Measurements from ENCODE around the gene NUP205.

Gene NUP205

DNA sequence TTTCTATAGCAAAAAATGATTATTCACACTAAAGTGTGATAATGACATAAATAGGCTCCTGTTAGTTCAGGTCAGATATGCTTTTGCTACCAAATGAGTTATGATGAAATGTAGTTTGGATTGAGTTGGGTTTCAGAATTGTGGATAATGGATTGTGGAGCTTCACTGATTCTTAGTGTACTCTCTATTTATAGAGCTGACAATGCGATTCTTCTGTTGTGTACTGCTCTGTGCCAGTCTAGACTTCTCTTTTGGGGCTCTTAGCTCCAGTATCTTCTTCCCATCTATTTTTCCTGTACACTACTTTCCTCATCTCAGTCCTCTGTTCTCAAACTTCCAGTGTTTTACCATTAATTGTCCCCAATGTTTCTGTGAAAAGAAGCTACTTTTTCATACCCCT is 112.1 kb downstream of the NUP205 start:
- Histone ChIP-seq H3K9me3 (no peaks in the 10 kb centered on the region), H3K27ac (peak overlapping the region in 1 of 2 donors; percentile 19), H3K36me3 (peaks cover 0 to 14% (median 7%) of the 10 kb centered on the region in 3 donors), H3K4me1 (peaks cover 0 to 74% (median 7%) of the 10 kb centered on the region in 4 donors), H3K27me3 (no peaks in the 10 kb centered on the region), H3K4me3 (no peak overlapping the region)
- TF ChIP-seq, protein P1, sequence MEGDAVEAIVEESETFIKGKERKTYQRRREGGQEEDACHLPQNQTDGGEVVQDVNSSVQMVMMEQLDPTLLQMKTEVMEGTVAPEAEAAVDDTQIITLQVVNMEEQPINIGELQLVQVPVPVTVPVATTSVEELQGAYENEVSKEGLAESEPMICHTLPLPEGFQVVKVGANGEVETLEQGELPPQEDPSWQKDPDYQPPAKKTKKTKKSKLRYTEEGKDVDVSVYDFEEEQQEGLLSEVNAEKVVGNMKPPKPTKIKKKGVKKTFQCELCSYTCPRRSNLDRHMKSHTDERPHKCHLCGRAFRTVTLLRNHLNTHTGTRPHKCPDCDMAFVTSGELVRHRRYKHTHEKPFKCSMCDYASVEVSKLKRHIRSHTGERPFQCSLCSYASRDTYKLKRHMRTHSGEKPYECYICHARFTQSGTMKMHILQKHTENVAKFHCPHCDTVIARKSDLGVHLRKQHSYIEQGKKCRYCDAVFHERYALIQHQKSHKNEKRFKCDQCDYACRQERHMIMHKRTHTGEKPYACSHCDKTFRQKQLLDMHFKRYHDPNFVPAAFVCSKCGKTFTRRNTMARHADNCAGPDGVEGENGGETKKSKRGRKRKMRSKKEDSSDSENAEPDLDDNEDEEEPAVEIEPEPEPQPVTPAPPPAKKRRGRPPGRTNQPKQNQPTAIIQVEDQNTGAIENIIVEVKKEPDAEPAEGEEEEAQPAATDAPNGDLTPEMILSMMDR (IDR thresholded peaks at IDR 0.05): no peak
- intact Hi-C loops (cut with DNase I; ENCODE audit: low total_unique reads): loop anchor here (5.0 kb wide), 1 partner anchor 128 kb away; no protein-coding TSS in a partner anchor
- DNase-seq: no peak

DNA sequence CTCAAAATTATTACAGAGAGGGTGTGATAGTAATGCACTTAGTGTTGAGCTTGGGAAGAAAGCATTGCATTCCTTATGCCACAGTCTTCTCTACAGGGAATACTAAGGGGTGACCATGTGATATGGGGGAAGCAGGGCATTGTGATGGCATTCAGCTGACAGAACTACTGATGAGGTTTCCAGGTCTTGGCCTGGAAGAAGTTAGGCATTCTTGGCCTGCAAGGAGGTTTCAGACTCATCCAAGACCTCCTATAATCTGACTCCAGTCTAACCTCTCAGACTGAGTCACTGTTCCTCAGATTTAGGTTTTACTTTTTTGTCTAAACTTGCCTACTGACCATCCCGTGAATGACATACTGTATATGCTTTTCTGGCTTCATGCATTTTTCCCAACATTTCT is 112.5 kb downstream of the NUP205 start:
- Histone ChIP-seq H3K27me3 (no peaks in the 10 kb centered on the region), H3K27ac (peak overlapping the region in 1 of 2 donors; percentile 19), H3K36me3 (peaks cover 0 to 14% (median 11%) of the 10 kb centered on the region in 3 donors), H3K4me3 (no peak overlapping the region), H3K9me3 (no peaks in the 10 kb centered on the region), H3K4me1 (peaks cover 0 to 70% (median 6%) of the 10 kb centered on the region in 4 donors)
- TF ChIP-seq, protein P1 (IDR thresholded peaks at IDR 0.05): no peak
- intact Hi-C loops (cut with DNase I; ENCODE audit: low total_unique reads): loop anchor here (5.0 kb wide), 1 partner anchor 127 kb away; no protein-coding TSS in a partner anchor
- no peak for DNase-seq

DNA sequence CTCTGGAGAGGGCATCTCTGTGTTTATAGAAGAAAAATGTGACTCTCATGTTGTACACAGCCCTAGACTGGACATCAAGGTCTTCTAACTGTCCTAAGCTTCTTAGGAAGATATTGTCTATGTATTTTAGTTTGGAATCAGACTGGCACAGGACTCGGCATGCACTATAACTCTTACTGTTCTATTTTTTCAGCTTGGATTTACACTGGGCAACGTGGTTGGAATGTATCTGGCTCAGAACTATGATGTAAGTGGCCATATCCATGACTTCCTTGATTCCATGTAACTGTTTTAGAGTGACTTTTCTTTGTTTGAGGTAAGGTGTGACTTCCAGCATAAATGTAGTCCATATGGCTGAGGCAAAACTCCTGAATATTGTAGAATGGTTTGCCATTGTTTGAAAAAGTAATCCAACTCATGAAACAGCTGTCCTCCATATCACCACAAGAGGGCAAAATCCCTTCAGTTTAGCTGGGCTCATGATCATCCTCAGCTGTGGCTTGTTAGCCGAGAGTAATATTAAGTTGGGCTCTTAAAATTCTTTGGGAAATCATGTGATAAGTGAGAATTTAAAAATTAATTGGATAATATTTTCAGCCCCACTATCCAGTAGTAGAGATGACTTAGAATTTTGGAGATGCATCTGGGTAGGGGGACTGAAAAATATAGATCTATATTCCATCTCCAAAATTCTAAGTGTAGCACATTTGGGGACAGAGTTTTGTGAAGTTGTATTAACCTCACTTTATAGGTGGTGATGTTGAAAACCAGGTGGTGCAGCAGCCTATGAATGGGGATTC is 115.0 kb downstream of the NUP205 start:
- intact Hi-C loops (cut with DNase I; ENCODE audit: low total_unique reads): loop anchor here (5.0 kb wide), 1 partner anchor 125 kb away; no protein-coding TSS in a partner anchor
- TF ChIP-seq, protein P1 (IDR thresholded peaks at IDR 0.05): peak; percentile 80 to 81
- peaks cover 6 to 27% (median 8%) of the 10 kb centered on the region in 3 donors for H3K36me3 ChIP-seq
- H3K4me3 ChIP-seq: no peak overlapping the region
- H3K4me1 ChIP-seq: peaks cover 0 to 52% (median 7%) of the 10 kb centered on the region in 4 donors
- peak overlapping the region in 1 of 2 donors; percentile 19 for H3K27ac ChIP-seq
- no peaks in the 10 kb centered on the region for H3K9me3 ChIP-seq
- no peaks in the 10 kb centered on the region for H3K27me3 ChIP-seq
- no peak for DNase-seq

DNA sequence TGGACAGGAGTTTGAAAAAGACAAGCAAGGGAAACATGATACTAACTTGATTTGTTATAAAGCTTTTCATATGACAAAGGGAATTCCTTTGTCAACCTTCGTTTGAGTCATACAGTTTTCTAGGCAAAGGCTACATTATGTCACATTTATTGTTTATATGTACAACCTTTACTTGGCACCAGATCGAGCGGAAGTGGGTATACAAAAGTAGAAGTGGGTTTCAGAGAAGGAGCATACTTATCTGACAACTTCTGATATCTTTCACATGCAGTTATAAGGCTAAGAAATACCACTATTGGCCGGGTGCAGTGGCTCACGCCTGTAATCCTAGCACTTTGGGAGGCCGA is 115.6 kb downstream of the NUP205 start:
- no peak for DNase-seq
- H3K27me3 ChIP-seq: no peaks in the 10 kb centered on the region
- peaks cover 0 to 57% (median 10%) of the 10 kb centered on the region in 4 donors for H3K4me1 ChIP-seq
- no peaks in the 10 kb centered on the region for H3K9me3 ChIP-seq
- H3K4me3 ChIP-seq: no peak overlapping the region
- intact Hi-C loops (cut with DNase I; ENCODE audit: low total_unique reads): loop anchor here (5.0 kb wide), 1 partner anchor 124 kb away; no protein-coding TSS in a partner anchor
- H3K27ac ChIP-seq: peak overlapping the region in 1 of 2 donors; percentile 11
- TF ChIP-seq, protein P1 (IDR thresholded peaks at IDR 0.05): no peak
- peaks cover 10 to 27% (median 12%) of the 10 kb centered on the region in 3 donors for H3K36me3 ChIP-seq

DNA sequence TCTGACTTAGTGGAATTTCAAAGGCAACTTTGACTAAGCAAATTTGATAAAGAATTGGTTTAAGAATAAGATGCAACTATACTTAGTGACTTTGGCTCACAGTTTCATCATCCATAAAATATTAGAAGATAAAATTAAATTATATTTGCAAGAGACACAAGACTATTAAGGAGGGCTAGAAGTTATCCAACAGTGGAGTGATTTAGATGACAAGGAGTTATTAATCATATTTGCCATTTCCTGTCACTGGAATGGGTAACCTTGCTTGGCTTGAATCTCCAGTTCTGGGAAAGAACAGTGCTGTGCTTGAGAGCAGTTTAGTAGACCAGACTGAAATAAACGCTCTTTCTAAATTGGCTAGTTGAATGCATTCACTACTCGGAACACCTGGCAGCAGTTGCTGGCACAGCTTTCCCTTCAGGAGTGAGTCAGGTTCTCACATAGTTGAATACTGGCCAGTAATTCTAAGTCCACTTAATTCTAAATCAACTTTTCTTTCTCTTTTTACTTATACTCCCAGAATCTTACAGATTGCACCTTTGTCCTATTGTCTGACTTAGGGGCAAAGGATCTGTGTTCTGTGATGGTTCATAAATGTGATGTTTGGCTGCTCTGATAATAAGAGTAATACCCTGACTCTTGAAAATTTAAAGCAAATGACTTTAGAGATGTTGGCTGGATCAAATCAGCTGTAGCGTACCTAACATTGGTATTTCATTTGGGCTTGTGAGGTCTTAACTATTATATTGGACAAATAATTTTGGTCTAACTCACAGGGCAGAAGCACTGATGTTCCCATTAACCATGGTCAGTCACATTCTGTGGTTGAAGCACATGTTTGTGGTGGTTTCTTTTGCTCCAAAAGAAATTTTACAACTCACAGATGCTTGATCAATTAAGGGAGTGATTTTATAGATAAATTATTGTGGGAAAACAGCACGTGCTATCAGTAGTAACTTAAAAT is 121.2 kb downstream of the NUP205 start:
- Histone ChIP-seq H3K4me3 (no peak overlapping the region), H3K27me3 (no peaks in the 10 kb centered on the region), H3K36me3 (peaks cover 9 to 27% (median 10%) of the 10 kb centered on the region in 3 donors), H3K27ac (peak overlapping the region in 1 of 2 donors; percentile 9), H3K4me1 (peaks cover 0 to 31% (median 19%) of the 10 kb centered on the region in 4 donors), H3K9me3 (no peaks in the 10 kb centered on the region)
- intact Hi-C loops (cut with DNase I; ENCODE audit: low total_unique reads): no loop called here
- TF ChIP-seq, protein P1 (IDR thresholded peaks at IDR 0.05): no peak
- DNase-seq: peak in 1 of 2 donors; percentile 34

All from tibial artery (tissue), 4 donors.